Natural killer cell (primary cell): ENCODE measurements around the gene PGAM1. TPM values are rescaled to one million over a fixed set of nuclear protein-coding genes. Genes with fewer than 3 reads are reported as not detected.

ENCODE experiments used
- ATAC-seq, 3 donors: fragments of 150-1000 bp in 2 of 3; fragments of 200-7000 bp in 1 of 3; cut with Tn5 transposase; 1 replicate in 1 of 3; 2 replicates in 2 of 3; pipeline ENCODE4 v1.10.0; 2021; ENCODE audit warnings: mild to moderate bottlenecking in 2 of 3, moderate library complexity in 2 of 3
- DNase-seq, 2 donors: peaks; one replicate each; pipeline versions ENCODE4 v3.0.0 to v3.0.0-alpha.2; 2013 to 2021; ENCODE audit warnings: mixed read lengths in 1 of 2
- H3K27ac ChIP-seq: one replicate; pipeline ENCODE4 v1.5.1; 2013; ENCODE audit warnings: mild to moderate bottlenecking, low read length
- H3K27me3 ChIP-seq: one replicate; pipeline ENCODE4 v1.6.1; 2013; ENCODE audit warnings: low read length; ENCODE audit not compliant: control insufficient read depth, insufficient read depth
- H3K36me3 ChIP-seq: one replicate; pipeline ENCODE4 v1.6.1; 2013; ENCODE audit warnings: low read length; ENCODE audit not compliant: control insufficient read depth, insufficient read depth
- H3K4me1 ChIP-seq: one replicate; pipeline ENCODE4 v1.6.1; 2013; ENCODE audit warnings: low read length; ENCODE audit not compliant: control insufficient read depth, insufficient read depth
- H3K4me3 ChIP-seq: one replicate; pipeline ENCODE4 v1.5.1; 2013; ENCODE audit warnings: low read length
- H3K9me3 ChIP-seq: one replicate; pipeline ENCODE4 v1.6.1; 2013; ENCODE audit warnings: low read length; ENCODE audit not compliant: control insufficient read depth, insufficient read depth
- H3K27ac Mint-ChIP-seq, 2 donors: one replicate each; pipeline ENCODE4 v1.8.0; 2022; ENCODE audit warnings: mild to moderate bottlenecking in 2 of 2, mixed read lengths in 2 of 2, moderate library complexity in 1 of 2
- H3K27me3 Mint-ChIP-seq, 2 donors: one replicate each; pipeline ENCODE4 v1.8.0; 2022; ENCODE audit warnings: low read depth in 2 of 2, mixed read lengths in 2 of 2
- H3K36me3 Mint-ChIP-seq: one replicate; pipeline ENCODE4 v1.8.0; 2022; ENCODE audit warnings: mixed read lengths
- H3K4me1 Mint-ChIP-seq, 2 donors: one replicate each; pipeline ENCODE4 v1.8.0; 2022; ENCODE audit warnings: mixed read lengths in 2 of 2
- H3K4me3 Mint-ChIP-seq: one replicate; pipeline ENCODE4 v1.8.0; 2022; ENCODE audit warnings: mild to moderate bottlenecking, moderate library complexity, mixed read lengths
- H3K9me3 Mint-ChIP-seq, 2 donors: one replicate each; pipeline ENCODE4 v1.8.0; 2022; ENCODE audit warnings: mixed read lengths in 2 of 2
- CTCF ChIP-seq: fragments of 200-600 bp; IDR thresholded peaks from one replicate; pipeline ENCODE4 v1.8.0; 2022; ENCODE audit warnings: antibody characterized with exemption
- WGBS: methylation state at CpG from one replicate; pipeline ENCODE4 v1.1.7; 2013; ENCODE audit warnings: missing lambda C conversion rate; ENCODE audit not compliant: insufficient coverage; 5-methylcytosine and 5-hydroxymethylcytosine counted together
- intact Hi-C: fragments of 100-400 bp; cut with micrococcal nuclease; formaldehyde crosslinking; loops from one replicate; pipeline ENCODE4 v1.14.2; 2022
- total RNA-seq, 4 donors: library from RNA; stranded (reverse); fragments of 120-200 nt in 1 of 4; gene quantifications; one replicate each; pipeline versions ENCODE4 v1.2.3 to v1.2.4, GENCODE V29; 2013 to 2022

The PGAM1 gene
- total RNA-seq, 3 donors from 2014 or later (not counting 1 experiment from before 2014, with no cell fraction given) = 92.6 to 104 (median 96.0) TPM

- no peak overlapping the region for H3K4me3 Mint-ChIP-seq
- H3K9me3 Mint-ChIP-seq = no peaks in the 10 kb centered on the region
- peaks cover 32% of the 10 kb centered on the region for H3K36me3 ChIP-seq
- H3K9me3 ChIP-seq = no peaks in the 10 kb centered on the region
- no peaks in the 10 kb centered on the region for H3K4me1 ChIP-seq
- H3K4me1 Mint-ChIP-seq = no peaks in the 10 kb centered on the region
- no peak for DNase-seq
- H3K36me3 Mint-ChIP-seq = no peaks in the 10 kb centered on the region
- no peak overlapping the region for H3K27ac Mint-ChIP-seq
- no peak overlapping the region for H3K4me3 ChIP-seq
- no peak for ATAC-seq
- WGBS = 87% methylated on average over 8 of the region's 8 CpGs
- intact Hi-C loops = no loop called here
- no peak for TF ChIP-seq CTCF
- H3K27me3 Mint-ChIP-seq = no peaks in the 10 kb centered on the region
- H3K27me3 ChIP-seq = no peaks in the 10 kb centered on the region
- H3K27ac ChIP-seq = no peak overlapping the region
Observed at GRCh38 chr10:97393034-97393573, 32.9 kb upstream of the PGAM1 start.

GRCh38 chr10:97396056-97396455 is 29.9 kb upstream of the PGAM1 start:
- Mint-ChIP-seq H3K27ac (no peak overlapping the region), H3K27me3 (no peaks in the 10 kb centered on the region), H3K36me3 (no peaks in the 10 kb centered on the region), H3K4me1 (peaks cover 9 to 10% of the 10 kb centered on the region in 2 donors), H3K9me3 (no peaks in the 10 kb centered on the region), H3K4me3 (no peak overlapping the region)
- 78% methylated on average over 4 of the region's 4 CpGs for WGBS
- ATAC-seq = no peak
- Histone ChIP-seq H3K27ac (no peak overlapping the region), H3K27me3 (no peaks in the 10 kb centered on the region), H3K36me3 (peaks cover 17% of the 10 kb centered on the region), H3K4me3 (no peak overlapping the region), H3K9me3 (no peaks in the 10 kb centered on the region), H3K4me1 (peaks cover 13% of the 10 kb centered on the region)
- no peak for DNase-seq
- no peak for TF ChIP-seq CTCF
- intact Hi-C loops = no loop called here

- 44% methylated on average over 18 of the region's 21 CpGs for WGBS
- no peaks in the 10 kb centered on the region for H3K36me3 Mint-ChIP-seq
- peak in 1 of 3 donors; percentile 8 for ATAC-seq
Observed at GRCh38 chr10:97399843-97400545, 26.0 kb upstream of the PGAM1 start.

More at GRCh38 chr10:97399843-97400545, 26.0 kb upstream of the PGAM1 start:
- Histone ChIP-seq H3K4me1 (peaks cover 20% of the 10 kb centered on the region), H3K4me3 (peak overlapping the region; percentile 82), H3K36me3 (peaks cover 8% of the 10 kb centered on the region), H3K27me3 (no peaks in the 10 kb centered on the region), H3K9me3 (no peaks in the 10 kb centered on the region), H3K27ac (peak overlapping the region; percentile 94)
- Mint-ChIP-seq H3K4me3 (peak overlapping the region; percentile 96), H3K27ac (peak overlapping the region; percentile 91 to 97), H3K4me1 (peaks cover 14 to 15% of the 10 kb centered on the region in 2 donors), H3K27me3 (no peaks in the 10 kb centered on the region), H3K9me3 (no peaks in the 10 kb centered on the region)
- TF ChIP-seq CTCF = no peak
- intact Hi-C loops = loop anchor here (1.0 to 10.0 kb wide), 4 partner anchors 15 to 99 kb away; partner anchors contain the start of genes EXOSC1, FRAT2, MMS19 and UBTD1
- peak; percentile 25 to 40 for DNase-seq
